NCI-H2107 treated with DMSO at 0.1 percent for 48 hours (cell line): ENCODE measurements around the gene UBN1.

Source experiments
- DNase-seq: peaks from one replicate; lab custom pipeline; 2025; ENCODE audit not compliant: unreplicated experiment; lab: John Stamatoyannopoulos, UW

The UBN1 gene

DNA sequence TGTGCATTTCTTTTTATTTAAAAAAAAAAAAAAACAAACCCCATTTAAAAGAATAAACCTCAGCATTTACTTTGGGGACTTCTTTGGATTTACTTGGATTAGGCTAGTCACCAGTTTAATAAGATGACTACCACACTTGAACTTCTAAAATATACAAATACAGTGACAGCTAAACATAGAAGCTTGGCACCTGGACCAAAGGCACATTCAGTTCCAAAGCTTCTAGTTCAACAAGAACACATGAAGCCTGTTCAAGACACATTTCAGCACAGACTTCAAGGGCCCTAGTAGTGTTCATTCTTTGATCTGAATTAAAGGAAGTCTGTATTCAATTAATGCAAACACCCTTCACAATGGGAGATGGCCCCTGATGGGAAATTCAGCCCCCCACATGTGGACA, 33.2 kb upstream of the UBN1 start:
- no peak for DNase-seq

GRCh38 chr16:4814542-4815173, 32.6 kb upstream of the UBN1 start:
- DNase-seq = no peak

- DNase-seq = no peak
These were observed 26.6 kb upstream of the UBN1 start for GRCh38 chr16:4820652-4821051.

GRCh38 chr16:4825196-4825595, 22.1 kb upstream of the UBN1 start:
- DNase-seq = no peak

- DNase-seq = no peak
These were observed 20.8 kb upstream of the UBN1 start for GRCh38 chr16:4826526-4826925.

GRCh38 chr16:4826980-4827379, 20.3 kb upstream of the UBN1 start:
- DNase-seq = no peak

GRCh38 chr16:4828567-4829321, 18.5 kb upstream of the UBN1 start:
- no peak for DNase-seq

DNA sequence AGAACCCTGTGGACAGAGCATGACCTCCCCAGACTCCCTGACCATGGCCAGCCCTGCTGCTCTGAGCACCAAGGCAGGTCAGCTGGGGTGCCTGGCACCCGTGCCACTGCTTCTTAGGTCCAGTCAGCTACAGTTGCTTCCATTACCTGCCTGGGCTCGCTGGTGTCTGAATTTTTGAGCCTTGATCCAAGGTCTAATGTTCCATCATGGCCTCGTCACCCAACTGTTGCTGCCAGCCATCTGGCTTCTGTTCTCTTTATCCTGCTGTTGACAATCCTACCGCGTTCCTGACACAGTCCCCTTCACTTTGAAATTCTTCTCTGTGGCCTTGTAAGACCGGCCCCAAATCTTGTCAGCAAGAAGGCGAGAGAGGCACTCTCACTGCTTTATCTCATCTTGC, 16.9 kb upstream of the UBN1 start:
- no peak for DNase-seq

GRCh38 chr16:4831616-4832015, 15.7 kb upstream of the UBN1 start:
- DNase-seq = no peak

GRCh38 chr16:4832698-4833343, 14.5 kb upstream of the UBN1 start:
- DNase-seq = no peak

DNA sequence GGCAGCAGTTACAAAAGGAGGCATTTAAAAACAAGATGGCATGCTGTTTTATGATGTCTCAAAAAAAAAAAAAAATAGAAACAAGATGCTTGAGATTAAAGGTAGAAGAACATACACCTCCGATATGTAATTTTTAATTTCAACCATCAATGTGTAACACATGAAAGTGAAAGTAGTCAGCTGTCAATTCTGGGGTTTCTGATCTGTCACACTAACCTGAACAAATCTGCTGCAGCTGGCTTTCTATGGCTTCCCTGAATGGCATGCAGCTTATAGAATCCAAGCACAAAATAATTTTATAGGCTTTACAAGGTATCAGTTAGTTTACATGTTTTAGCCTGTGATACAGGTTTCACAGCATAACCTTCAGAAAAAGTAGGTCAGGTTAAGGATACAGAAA, 13.7 kb upstream of the UBN1 start:
- no peak for DNase-seq

DNA sequence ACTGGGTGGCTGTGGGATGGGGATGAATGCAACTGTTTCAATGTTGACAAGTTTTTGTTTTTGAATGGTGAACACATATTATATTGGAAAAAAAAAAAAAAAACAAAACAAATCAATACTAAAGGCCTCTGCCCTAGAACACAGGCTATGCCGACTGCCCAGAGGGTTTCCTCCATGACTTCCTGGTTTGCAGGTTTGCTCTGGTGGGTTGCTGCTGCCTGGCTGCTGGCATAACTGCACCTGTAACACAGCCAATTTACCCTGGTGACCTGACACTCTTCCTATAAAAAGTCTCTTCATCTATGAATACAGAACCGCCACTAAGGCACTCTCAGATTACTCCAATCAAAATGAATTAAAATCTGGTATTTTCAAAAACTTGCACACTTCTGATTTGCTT, 10.6 kb upstream of the UBN1 start:
- no peak for DNase-seq

GRCh38 chr16:4837733-4838501, 9.4 kb upstream of the UBN1 start:
- DNase-seq = no peak

- DNase-seq = no peak
These were observed 7.3 kb upstream of the UBN1 start for GRCh38 chr16:4839942-4840341.

GRCh38 chr16:4840984-4841383, 6.3 kb upstream of the UBN1 start:
- DNase-seq = no peak

DNA sequence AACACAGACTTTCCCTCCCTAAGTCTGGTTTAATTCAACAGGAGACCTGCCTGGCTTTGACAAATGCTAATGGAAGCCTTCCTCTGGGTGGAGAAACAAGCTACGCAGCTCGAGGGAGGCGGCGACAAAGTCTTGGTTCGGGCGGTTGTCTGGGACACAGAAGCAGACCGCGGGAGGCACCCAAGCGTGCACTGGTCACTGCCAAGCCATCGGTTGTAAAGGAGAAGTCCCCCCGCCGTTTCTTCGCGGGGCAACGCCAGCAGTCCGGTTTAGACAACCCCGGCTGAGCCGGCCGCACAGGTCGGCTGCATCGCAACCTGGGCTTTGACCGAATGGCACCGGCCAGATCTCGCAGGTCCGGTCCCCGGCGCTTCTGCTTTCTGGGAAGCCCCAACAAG, 779 bp upstream of the UBN1 start:
- DNase-seq = no peak

- no peak for DNase-seq
These were observed 700 bp downstream of the UBN1 start for GRCh38 chr16:4847774-4848587.

GRCh38 chr16:4850211-4850610, 2.9 kb downstream of the UBN1 start:
- DNase-seq = no peak

DNA sequence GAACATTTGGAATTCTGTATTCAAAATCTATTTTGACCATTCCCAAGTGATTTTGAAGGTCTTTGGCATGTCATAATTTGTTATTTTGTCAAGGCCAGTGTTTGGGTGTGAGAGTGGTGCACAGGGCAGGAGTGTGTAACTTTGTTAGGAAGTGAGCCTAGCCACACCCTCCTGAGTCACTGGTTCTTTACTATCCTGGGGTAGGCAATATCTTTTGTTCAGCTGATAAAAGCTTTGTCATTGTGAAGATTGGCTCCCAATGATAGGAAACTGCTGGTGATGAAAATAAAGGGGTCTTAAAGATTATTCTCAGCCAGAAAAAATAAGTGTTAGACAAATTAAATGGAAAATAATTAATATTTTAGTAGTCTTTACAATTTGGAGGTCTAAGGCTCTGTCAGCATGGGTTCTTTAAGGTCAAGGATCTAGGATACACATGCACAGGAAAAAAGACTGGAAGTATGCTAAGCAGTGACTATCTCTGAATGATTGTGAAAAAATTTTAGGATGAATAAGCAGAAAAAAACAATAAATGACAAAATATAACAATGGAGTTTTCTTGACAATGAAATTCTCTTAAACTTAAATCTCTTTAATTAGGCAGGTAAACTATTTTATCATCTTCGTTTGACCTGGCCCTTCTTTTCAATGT, 5.1 kb downstream of the UBN1 start:
- DNase-seq = no peak

DNA sequence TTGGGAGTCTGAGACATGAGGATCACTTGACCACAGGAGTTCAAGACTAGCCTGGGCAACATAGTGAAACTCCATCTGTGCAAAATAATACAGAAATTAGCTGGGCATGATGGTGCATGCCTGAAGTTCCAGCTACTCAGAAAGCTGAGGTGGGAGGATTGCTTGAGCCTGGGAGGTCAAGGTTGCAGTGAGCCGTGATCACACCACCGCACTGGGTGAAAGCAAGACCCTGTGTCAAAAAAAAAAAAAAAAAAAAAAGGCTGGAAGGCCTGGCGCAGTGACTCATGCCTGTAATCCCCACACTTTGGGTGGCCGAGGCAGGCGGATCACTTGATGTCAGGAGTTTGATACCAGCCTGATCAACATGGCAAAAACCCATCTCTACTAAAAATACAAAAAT, 8.1 kb downstream of the UBN1 start:
- DNase-seq = no peak
